HEK293 (cell line): ENCODE results near the gene KIF1A.

Experiments
- CTCF ChIA-PET: fragments of 350-600 bp; formaldehyde crosslinking; extraction: SDS; loops from one replicate; lab custom pipeline; 2021; ENCODE audit warnings: antibody characterized with exemption; lab: Yijun Ruan, JAX
- POLR2A ChIA-PET: fragments of 300-600 bp; formaldehyde crosslinking; extraction: SDS; loops from one replicate; lab custom pipeline; 2020; ENCODE audit warnings: antibody characterized with exemption, inconsistent platforms; lab: Yijun Ruan, JAX
- H3K27ac ChIP-seq: fragments of 200-500 bp; sonication (Bioruptor generic); 2 replicates; pipeline ENCODE4 v1.5.1; 2014; ENCODE audit warnings: low read depth, low read length, control low read depth, inconsistent platforms; ENCODE audit errors: extremely low read depth
- H3K36me3 ChIP-seq, 2 experiments: fragments of 200-500 bp in 1 of 2; sonication (Bioruptor generic) in 1 of 2; 1 replicate in 1 of 2; 2 replicates in 1 of 2; pipeline ENCODE4 v1.5.1; 2014 to 2017; ENCODE audit warnings: inconsistent platforms in 2 of 2, low read length in 2 of 2; ENCODE audit not compliant: control insufficient read depth in 2 of 2, insufficient read depth in 1 of 2
- H3K4me1 ChIP-seq: fragments of 200-500 bp; sonication (Bioruptor generic); 2 replicates; pipeline ENCODE4 v1.5.1; 2014; ENCODE audit warnings: mild to moderate bottlenecking, low read length, inconsistent platforms; ENCODE audit not compliant: control insufficient read depth, insufficient read depth
- H3K4me3 ChIP-seq: 2 replicates; pipeline ENCODE4 v1.5.1; 2011; ENCODE audit warnings: low read depth, mild to moderate bottlenecking, control low read depth, low read length, moderate library complexity
- H3K9me3 ChIP-seq: fragments of 200-500 bp; sonication (Bioruptor generic); 2 replicates; pipeline ENCODE4 v1.5.1; 2014; ENCODE audit warnings: low read depth, low read length, inconsistent platforms; ENCODE audit not compliant: control insufficient read depth, insufficient read depth
- BCL11B ChIP-seq: fragments of 450-650 bp; formaldehyde crosslinking; IDR thresholded peaks from 2 replicates; pipeline ENCODE4 v1.5.1; 2016; ENCODE audit warnings: low read depth, missing biosample characterization, missing genetic modification characterization
- REPIN1 ChIP-seq: fragments of 450-650 bp; formaldehyde crosslinking; IDR thresholded peaks from 2 replicates; pipeline ENCODE4 v1.5.1; 2017; ENCODE audit warnings: missing biosample characterization, missing genetic modification characterization, low read depth
- SCRT1 ChIP-seq: fragments of 450-650 bp; formaldehyde crosslinking; IDR thresholded peaks from 2 replicates; pipeline ENCODE4 v1.5.1; 2016; ENCODE audit warnings: missing biosample characterization, missing genetic modification characterization, borderline replicate concordance
- ZBTB8A ChIP-seq: fragments of 450-650 bp; formaldehyde crosslinking; IDR thresholded peaks from 2 replicates; pipeline ENCODE4 v1.5.1; 2016; ENCODE audit warnings: missing biosample characterization, missing genetic modification characterization
- ZNF10 ChIP-seq: fragments of 450-650 bp; formaldehyde crosslinking; IDR thresholded peaks from 2 replicates; pipeline ENCODE4 v1.5.1; 2017; ENCODE audit warnings: missing biosample characterization, missing genetic modification characterization
- ZNF138 ChIP-seq: fragments of 450-650 bp; formaldehyde crosslinking; IDR thresholded peaks from 2 replicates; pipeline ENCODE4 v1.5.1; 2016; ENCODE audit warnings: missing biosample characterization, missing genetic modification characterization, borderline replicate concordance
- ZNF19 ChIP-seq: fragments of 450-650 bp; formaldehyde crosslinking; IDR thresholded peaks from 2 replicates; pipeline ENCODE4; 2016; ENCODE audit warnings: missing biosample characterization, missing genetic modification characterization, low read depth
- ZNF248 ChIP-seq: fragments of 450-650 bp; formaldehyde crosslinking; IDR thresholded peaks from 2 replicates; pipeline ENCODE4 v1.5.1; 2017; ENCODE audit warnings: missing biosample characterization, missing genetic modification characterization
- ZNF274 ChIP-seq, 2 experiments: fragments of 200-500 bp in 1 of 2; fragments of 450-650 bp in 1 of 2; sonication (Bioruptor generic) in 1 of 2; formaldehyde crosslinking in 1 of 2; IDR thresholded peaks; 2 replicates each; pipeline versions ENCODE4 v1.5.1 to v1.6.1; 2014 to 2016; ENCODE audit warnings: borderline replicate concordance in 1 of 2, inconsistent platforms in 1 of 2, low read length in 1 of 2, missing biosample characterization in 1 of 2, missing genetic modification characterization in 1 of 2
- ZNF350 ChIP-seq: fragments of 450-650 bp; formaldehyde crosslinking; IDR thresholded peaks from 2 replicates; pipeline ENCODE4 v1.5.0; 2017; ENCODE audit warnings: missing biosample characterization, mild to moderate bottlenecking, missing genetic modification characterization
- ZNF354C ChIP-seq: fragments of 450-650 bp; formaldehyde crosslinking; IDR thresholded peaks from 2 replicates; pipeline ENCODE4 v1.5.1; 2016; ENCODE audit warnings: missing biosample characterization, missing genetic modification characterization, low read depth, borderline replicate concordance
- ZNF521 ChIP-seq: fragments of 450-650 bp; formaldehyde crosslinking; IDR thresholded peaks from 2 replicates; pipeline ENCODE4 v1.5.1; 2017; ENCODE audit warnings: missing biosample characterization, mild to moderate bottlenecking, missing genetic modification characterization
- ZNF629 ChIP-seq: fragments of 450-650 bp; formaldehyde crosslinking; IDR thresholded peaks from 2 replicates; pipeline ENCODE4 v1.5.1; 2017; ENCODE audit warnings: missing biosample characterization, missing genetic modification characterization
- ZNF785 ChIP-seq: fragments of 450-650 bp; formaldehyde crosslinking; IDR thresholded peaks from 2 replicates; pipeline ENCODE4 v1.5.1; 2016; ENCODE audit warnings: missing biosample characterization, missing genetic modification characterization
- TF ChIP-seq, protein P1 (sequence below): fragments of 450-650 bp; formaldehyde crosslinking; IDR thresholded peaks from 2 replicates; pipeline ENCODE4 v1.5.1; 2016; ENCODE audit warnings: missing biosample characterization, missing genetic modification characterization
- TF ChIP-seq, protein P2 (sequence below): fragments of 450-650 bp; formaldehyde crosslinking; IDR thresholded peaks from 2 replicates; pipeline ENCODE4 v1.5.1; 2017; ENCODE audit warnings: missing biosample characterization, missing genetic modification characterization
- TF ChIP-seq, protein P3 (sequence below): fragments of 450-650 bp; formaldehyde crosslinking; IDR thresholded peaks from 2 replicates; pipeline ENCODE4 v1.5.1; 2016; ENCODE audit warnings: missing biosample characterization, missing genetic modification characterization
- TF ChIP-seq, protein P4 (sequence below): fragments of 450-650 bp; formaldehyde crosslinking; IDR thresholded peaks from 2 replicates; pipeline ENCODE4 v1.5.1; 2016; ENCODE audit warnings: missing biosample characterization, missing genetic modification characterization
- TF ChIP-seq, protein P5 (sequence below): fragments of 450-650 bp; formaldehyde crosslinking; IDR thresholded peaks from 2 replicates; pipeline ENCODE4 v1.5.0; 2017; ENCODE audit warnings: missing biosample characterization, missing genetic modification characterization, borderline replicate concordance

The KIF1A gene

DNA sequence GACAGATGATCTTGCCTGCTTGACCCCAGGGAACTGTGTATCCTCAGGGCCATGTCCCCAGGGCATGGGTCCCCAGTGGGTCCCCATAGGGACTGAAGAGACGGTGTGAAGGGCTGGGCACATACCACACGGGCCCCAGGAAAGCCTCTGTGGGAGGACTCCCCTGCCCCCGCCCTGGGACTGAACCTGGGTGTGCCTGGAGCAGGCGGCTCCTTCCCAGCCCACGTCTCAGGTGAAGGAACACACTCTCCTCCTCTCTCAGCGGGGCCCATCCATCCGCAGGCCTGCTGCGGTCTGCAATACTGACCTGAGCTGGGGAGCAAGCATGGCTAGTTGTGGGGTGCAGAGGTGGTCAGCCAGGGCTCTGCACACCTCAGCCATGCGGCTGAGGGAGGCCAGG is 45.2 kb downstream of the KIF1A start (continued):
- TF ChIP-seq, protein P1, sequence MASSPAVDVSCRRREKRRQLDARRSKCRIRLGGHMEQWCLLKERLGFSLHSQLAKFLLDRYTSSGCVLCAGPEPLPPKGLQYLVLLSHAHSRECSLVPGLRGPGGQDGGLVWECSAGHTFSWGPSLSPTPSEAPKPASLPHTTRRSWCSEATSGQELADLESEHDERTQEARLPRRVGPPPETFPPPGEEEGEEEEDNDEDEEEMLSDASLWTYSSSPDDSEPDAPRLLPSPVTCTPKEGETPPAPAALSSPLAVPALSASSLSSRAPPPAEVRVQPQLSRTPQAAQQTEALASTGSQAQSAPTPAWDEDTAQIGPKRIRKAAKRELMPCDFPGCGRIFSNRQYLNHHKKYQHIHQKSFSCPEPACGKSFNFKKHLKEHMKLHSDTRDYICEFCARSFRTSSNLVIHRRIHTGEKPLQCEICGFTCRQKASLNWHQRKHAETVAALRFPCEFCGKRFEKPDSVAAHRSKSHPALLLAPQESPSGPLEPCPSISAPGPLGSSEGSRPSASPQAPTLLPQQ (tag by site-specific recombination), result no peak
- no peak for TF ChIP-seq ZNF10

DNA sequence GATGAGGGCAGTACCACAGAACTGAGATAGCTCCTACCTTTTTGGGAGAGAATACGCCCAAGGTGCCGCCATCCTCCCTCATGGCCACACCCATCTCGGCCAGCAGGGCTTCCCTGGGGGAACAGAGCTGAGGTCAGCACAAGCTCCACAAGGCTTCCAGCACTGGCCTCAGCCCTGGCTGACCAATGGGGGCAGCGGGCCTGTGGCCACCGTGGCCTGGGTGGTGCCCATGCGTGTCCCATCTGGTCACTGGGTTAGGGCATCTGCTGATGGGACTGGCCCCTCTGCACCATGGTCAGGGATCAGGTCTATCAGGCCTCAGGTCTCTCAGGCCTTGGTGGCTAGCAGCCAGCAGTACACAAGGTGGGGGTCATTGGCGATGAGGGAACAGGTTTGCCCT is 50.9 kb downstream of the KIF1A start:
- Histone ChIP-seq H3K27ac (no peak overlapping the region), H3K36me3 (peaks cover 0 to 58% of the 10 kb centered on the region in 2 experiments; a peak in 2 of 3 replicates), H3K4me3 (no peak overlapping the region), H3K9me3 (no peaks in the 10 kb centered on the region), H3K4me1 (no peaks in the 10 kb centered on the region)
- TF ChIP-seq ZNF785, result no peak
- TF ChIP-seq, protein P2, sequence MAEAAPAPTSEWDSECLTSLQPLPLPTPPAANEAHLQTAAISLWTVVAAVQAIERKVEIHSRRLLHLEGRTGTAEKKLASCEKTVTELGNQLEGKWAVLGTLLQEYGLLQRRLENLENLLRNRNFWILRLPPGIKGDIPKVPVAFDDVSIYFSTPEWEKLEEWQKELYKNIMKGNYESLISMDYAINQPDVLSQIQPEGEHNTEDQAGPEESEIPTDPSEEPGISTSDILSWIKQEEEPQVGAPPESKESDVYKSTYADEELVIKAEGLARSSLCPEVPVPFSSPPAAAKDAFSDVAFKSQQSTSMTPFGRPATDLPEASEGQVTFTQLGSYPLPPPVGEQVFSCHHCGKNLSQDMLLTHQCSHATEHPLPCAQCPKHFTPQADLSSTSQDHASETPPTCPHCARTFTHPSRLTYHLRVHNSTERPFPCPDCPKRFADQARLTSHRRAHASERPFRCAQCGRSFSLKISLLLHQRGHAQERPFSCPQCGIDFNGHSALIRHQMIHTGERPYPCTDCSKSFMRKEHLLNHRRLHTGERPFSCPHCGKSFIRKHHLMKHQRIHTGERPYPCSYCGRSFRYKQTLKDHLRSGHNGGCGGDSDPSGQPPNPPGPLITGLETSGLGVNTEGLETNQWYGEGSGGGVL (tag by site-specific recombination), result no peak
- TF ChIP-seq SCRT1 (tag by site-specific recombination), result no peak
- TF ChIP-seq, protein P3, sequence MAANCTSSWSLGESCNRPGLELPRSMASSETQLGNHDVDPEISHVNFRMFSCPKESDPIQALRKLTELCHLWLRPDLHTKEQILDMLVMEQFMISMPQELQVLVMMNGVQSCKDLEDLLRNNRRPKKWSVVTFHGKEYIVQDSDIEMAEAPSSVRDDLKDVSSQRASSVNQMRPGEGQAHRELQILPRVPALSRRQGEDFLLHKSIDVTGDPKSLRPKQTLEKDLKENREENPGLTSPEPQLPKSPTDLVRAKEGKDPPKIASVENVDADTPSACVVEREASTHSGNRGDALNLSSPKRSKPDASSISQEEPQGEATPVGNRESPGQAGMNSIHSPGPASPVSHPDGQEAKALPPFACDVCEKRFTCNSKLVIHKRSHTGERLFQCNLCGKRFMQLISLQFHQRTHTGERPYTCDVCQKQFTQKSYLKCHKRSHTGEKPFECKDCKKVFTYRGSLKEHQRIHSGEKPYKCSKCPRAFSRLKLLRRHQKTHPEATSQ (tag by site-specific recombination), result no peak
- no peak for TF ChIP-seq ZNF19 (tag by site-specific recombination)
- TF ChIP-seq, protein P4, sequence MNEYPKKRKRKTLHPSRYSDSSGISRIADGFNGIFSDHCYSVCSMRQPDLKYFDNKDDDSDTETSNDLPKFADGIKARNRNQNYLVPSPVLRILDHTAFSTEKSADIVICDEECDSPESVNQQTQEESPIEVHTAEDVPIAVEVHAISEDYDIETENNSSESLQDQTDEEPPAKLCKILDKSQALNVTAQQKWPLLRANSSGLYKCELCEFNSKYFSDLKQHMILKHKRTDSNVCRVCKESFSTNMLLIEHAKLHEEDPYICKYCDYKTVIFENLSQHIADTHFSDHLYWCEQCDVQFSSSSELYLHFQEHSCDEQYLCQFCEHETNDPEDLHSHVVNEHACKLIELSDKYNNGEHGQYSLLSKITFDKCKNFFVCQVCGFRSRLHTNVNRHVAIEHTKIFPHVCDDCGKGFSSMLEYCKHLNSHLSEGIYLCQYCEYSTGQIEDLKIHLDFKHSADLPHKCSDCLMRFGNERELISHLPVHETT (tag by site-specific recombination), result no peak
- TF ChIP-seq BCL11B (tag by site-specific recombination), result no peak
- no peak for TF ChIP-seq ZNF274 (IDR thresholded peaks at IDR 0.05; ENCODE audit: low read length)
- TF ChIP-seq ZNF274 (tag by site-specific recombination; IDR thresholded peaks at IDR 0.05; ENCODE audit: borderline replicate concordance), result no peak
- TF ChIP-seq ZNF521 (tag by site-specific recombination), result no peak
- TF ChIP-seq REPIN1 (tag by site-specific recombination), result no peak
- TF ChIP-seq ZNF138 (tag by site-specific recombination), result no peak
- TF ChIP-seq ZNF350 (tag by site-specific recombination), result no peak
- no peak for TF ChIP-seq ZNF248
- TF ChIP-seq ZNF629 (tag by site-specific recombination), result no peak
- TF ChIP-seq, protein P5, sequence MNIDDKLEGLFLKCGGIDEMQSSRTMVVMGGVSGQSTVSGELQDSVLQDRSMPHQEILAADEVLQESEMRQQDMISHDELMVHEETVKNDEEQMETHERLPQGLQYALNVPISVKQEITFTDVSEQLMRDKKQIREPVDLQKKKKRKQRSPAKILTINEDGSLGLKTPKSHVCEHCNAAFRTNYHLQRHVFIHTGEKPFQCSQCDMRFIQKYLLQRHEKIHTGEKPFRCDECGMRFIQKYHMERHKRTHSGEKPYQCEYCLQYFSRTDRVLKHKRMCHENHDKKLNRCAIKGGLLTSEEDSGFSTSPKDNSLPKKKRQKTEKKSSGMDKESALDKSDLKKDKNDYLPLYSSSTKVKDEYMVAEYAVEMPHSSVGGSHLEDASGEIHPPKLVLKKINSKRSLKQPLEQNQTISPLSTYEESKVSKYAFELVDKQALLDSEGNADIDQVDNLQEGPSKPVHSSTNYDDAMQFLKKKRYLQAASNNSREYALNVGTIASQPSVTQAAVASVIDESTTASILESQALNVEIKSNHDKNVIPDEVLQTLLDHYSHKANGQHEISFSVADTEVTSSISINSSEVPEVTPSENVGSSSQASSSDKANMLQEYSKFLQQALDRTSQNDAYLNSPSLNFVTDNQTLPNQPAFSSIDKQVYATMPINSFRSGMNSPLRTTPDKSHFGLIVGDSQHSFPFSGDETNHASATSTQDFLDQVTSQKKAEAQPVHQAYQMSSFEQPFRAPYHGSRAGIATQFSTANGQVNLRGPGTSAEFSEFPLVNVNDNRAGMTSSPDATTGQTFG (tag by site-specific recombination), result no peak
- TF ChIP-seq ZBTB8A (tag by site-specific recombination), result no peak
- no peak for TF ChIP-seq ZNF354C (tag by site-specific recombination)
- CTCF ChIA-PET, result no interaction called here
- POLR2A ChIA-PET, result no interaction called here
